Activated CD8-positive, alpha-beta T cell treated with anti-CD3 and anti-CD28 coated beads for 36 hours (primary cell): ENCODE data around the gene BIK. TPM values are rescaled to one million over a fixed set of nuclear protein-coding genes. Genes with fewer than 3 reads are reported as not detected.
"Not testable (repeated sequence)": the region's sequence is repeated elsewhere in the genome, so short reads cannot be mapped to it uniquely, and the experiment has no call there.

Experiments
- ATAC-seq: fragments of 200-7000 bp; cut with Tn5 transposase; one replicate; pipeline ENCODE4 v1.10.0; 2021; ENCODE audit warnings: mild to moderate bottlenecking, moderate library complexity
- CTCF ChIA-PET: fragments of 350-600 bp; sonication (Branson Sonifier 250); formaldehyde crosslinking; loops from one replicate; lab custom pipeline; 2021; ENCODE audit warnings: antibody characterized with exemption; lab: Charles Lee
- POLR2A ChIA-PET: fragments of 350-600 bp; sonication (Branson Sonifier 250); formaldehyde crosslinking; loops from one replicate; lab custom pipeline; 2021; ENCODE audit warnings: antibody characterized with exemption; lab: Charles Lee
- DNase-seq: peaks from one replicate; pipeline ENCODE4 v3.0.0-alpha.2; 2020
- H3K27ac Mint-ChIP-seq: one replicate; pipeline ENCODE4 v1.8.0; 2021; ENCODE audit warnings: mild to moderate bottlenecking, mixed read lengths
- H3K27me3 Mint-ChIP-seq: one replicate; pipeline ENCODE4 v1.8.0; 2021; ENCODE audit warnings: mixed read lengths
- H3K36me3 Mint-ChIP-seq: one replicate; pipeline ENCODE4 v1.8.0; 2021; ENCODE audit warnings: low read depth, mixed read lengths
- H3K4me1 Mint-ChIP-seq: one replicate; pipeline ENCODE4 v1.8.0; 2021; ENCODE audit warnings: low read depth, mixed read lengths
- H3K4me3 Mint-ChIP-seq: one replicate; pipeline ENCODE4 v1.8.0; 2021; ENCODE audit warnings: mild to moderate bottlenecking, moderate library complexity, mixed read lengths
- H3K9me3 Mint-ChIP-seq: one replicate; pipeline ENCODE4 v1.8.0; 2021; ENCODE audit warnings: mixed read lengths
- intact Hi-C: fragments of 100-400 bp; cut with micrococcal nuclease; formaldehyde crosslinking; loops from one replicate; pipeline ENCODE4 v1.10.0; 2022
- total RNA-seq, 2 experiments: library from RNA; stranded (reverse); gene quantifications; one replicate each; pipeline ENCODE4 v1.2.3, GENCODE V29; 2021
- TF ChIP-seq, protein P1 (sequence below): fragments of 200-600 bp; IDR thresholded peaks from one replicate; pipeline ENCODE4 v1.8.0; 2022; ENCODE audit warnings: antibody characterized with exemption, mild to moderate bottlenecking

BIK gene
- total RNA-seq, 2 experiments from 2014 or later, result 2.5 to 3.3 TPM

DNA sequence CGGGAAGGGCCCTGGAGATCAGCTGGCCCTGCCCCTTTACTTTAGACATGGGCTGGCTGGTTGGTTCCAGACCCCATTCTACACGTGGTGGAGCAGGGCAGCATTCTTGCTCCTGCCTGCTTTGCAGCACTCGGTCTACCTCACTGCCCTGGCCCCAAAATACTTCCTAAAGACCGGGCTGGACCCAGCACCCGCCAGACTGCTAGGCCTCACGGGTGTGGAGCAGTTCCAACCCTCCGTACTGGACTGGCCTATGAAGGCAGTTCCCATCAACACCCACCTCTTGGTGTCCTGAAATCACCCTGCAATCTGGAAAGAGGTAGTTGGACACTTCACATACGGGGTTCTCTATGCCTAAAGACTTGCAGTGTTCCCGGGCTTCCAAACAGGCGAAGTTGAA is 26.3 kb downstream of the BIK start:
- H3K36me3 Mint-ChIP-seq, result peaks cover 41% of the 10 kb centered on the region
- no peak overlapping the region for H3K4me3 Mint-ChIP-seq
- no peaks in the 10 kb centered on the region for H3K9me3 Mint-ChIP-seq
- ChIA-PET CTCF (interaction anchor here (1.1 to 1.4 kb wide), 2 partner anchors 9 to 27 kb away, joined by 3 read pairs; no protein-coding TSS in a partner anchor), POLR2A (no interaction called here)
- H3K27me3 Mint-ChIP-seq, result no peaks in the 10 kb centered on the region
- ATAC-seq (no peak), DNase-seq (no peak)
- TF ChIP-seq, protein P1, sequence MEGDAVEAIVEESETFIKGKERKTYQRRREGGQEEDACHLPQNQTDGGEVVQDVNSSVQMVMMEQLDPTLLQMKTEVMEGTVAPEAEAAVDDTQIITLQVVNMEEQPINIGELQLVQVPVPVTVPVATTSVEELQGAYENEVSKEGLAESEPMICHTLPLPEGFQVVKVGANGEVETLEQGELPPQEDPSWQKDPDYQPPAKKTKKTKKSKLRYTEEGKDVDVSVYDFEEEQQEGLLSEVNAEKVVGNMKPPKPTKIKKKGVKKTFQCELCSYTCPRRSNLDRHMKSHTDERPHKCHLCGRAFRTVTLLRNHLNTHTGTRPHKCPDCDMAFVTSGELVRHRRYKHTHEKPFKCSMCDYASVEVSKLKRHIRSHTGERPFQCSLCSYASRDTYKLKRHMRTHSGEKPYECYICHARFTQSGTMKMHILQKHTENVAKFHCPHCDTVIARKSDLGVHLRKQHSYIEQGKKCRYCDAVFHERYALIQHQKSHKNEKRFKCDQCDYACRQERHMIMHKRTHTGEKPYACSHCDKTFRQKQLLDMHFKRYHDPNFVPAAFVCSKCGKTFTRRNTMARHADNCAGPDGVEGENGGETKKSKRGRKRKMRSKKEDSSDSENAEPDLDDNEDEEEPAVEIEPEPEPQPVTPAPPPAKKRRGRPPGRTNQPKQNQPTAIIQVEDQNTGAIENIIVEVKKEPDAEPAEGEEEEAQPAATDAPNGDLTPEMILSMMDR, result no peak
- H3K4me1 Mint-ChIP-seq, result peaks cover 9% of the 10 kb centered on the region
- intact Hi-C loops, result no loop called here
- H3K27ac Mint-ChIP-seq, result no peak overlapping the region

DNA sequence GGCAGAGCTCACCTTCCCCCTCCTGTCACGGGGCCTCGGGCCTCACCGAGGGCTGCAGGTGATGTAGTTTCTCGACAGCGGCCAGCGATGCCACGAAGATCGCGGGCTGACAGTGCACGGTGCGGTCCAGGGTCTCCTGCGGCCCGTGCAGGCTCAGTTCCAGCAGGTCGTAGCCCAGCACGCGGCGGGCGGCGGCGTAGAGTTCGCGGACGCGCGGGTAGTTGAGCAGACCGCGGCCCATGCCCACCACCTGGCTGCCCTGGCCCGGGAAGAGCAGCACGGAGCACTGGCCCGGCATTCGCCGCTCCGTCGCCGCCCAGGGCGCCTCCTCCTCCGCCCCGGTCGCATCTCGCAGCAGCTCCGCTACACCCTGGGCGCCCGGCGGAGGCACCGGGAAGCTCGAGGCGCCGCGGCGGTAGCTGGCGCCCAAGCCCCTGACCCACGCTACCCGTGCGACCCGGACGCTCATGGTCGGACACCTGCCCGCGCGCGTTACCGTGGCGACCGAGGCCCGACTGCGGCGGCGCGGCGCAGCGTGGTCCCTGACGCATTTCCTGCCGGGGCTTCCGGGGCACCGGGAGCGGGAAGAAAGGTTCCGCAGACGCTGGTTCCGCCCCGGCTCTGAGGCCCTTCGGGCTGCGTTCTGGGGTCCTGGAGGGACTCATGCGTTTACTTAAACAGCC is 32.5 kb downstream of the BIK start, which contains the start of gene MCAT:
Gene MCAT (minus strand): TSS at position 519 of the 683 bp plus-strand sequence. CDS start 50 bp downstream, at position 469.
- TF ChIP-seq, protein P1, result no peak
- Mint-ChIP-seq H3K27me3 (no peaks in the 10 kb centered on the region), H3K4me3 (peak within 1 kb of the TSS; percentile 88), H3K9me3 (no peaks in the 10 kb centered on the region), H3K4me1 (peaks cover 20% of the 10 kb centered on the region), H3K27ac (peak within 1 kb of the TSS; percentile 89), H3K36me3 (peaks cover 17% of the 10 kb centered on the region)
- ChIA-PET POLR2A (interaction anchor here (0.9 to 1.5 kb wide), 3 partner anchors 12 to 43 kb away, joined by 3 to 5 read pairs (median 3); partner anchors contain the start of gene TTLL12), CTCF (no interaction called here)
- ATAC-seq (peak; percentile 90), DNase-seq (peak; percentile 77)
- intact Hi-C loops, result no loop called here

DNA sequence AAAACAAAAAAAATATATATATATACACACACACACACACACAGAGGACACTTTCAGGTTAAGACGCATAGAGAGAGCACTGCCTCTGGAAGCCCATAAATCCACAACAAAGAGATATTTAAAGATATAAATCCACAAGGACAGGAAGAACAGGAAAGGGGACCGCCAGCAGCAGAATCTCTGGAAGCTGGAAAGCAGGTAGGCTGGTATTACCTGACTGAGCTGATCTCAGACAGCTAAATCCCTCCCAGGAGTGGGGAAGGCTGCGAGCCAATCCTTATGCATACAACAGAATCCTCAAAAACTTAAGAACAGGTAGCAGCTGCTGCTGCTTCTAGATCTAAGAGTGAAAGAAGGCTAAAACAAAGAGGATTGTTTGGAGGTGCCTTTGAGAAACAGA is 34.4 kb downstream of the BIK start:
- TF ChIP-seq, protein P1, result no peak
- H3K36me3 Mint-ChIP-seq, result peaks cover 13% of the 10 kb centered on the region
- POLR2A ChIA-PET, result interaction anchor here (1.0 kb wide), 1 partner anchor 531 kb away, joined by 4 read pairs; the partner anchor contains the start of gene POLDIP3
- intact Hi-C loops, result no loop called here
- H3K9me3 Mint-ChIP-seq, result no peaks in the 10 kb centered on the region
- no peak overlapping the region for H3K27ac Mint-ChIP-seq
- H3K4me1 Mint-ChIP-seq, result peaks cover 26% of the 10 kb centered on the region
- CTCF ChIA-PET, result interaction anchor here (3.5 kb wide), 1 partner anchor 10 kb away, joined by 9 read pairs; no protein-coding TSS in a partner anchor
- H3K27me3 Mint-ChIP-seq, result no peaks in the 10 kb centered on the region
- ATAC-seq (no peak), DNase-seq (no peak)
- H3K4me3 Mint-ChIP-seq, result no peak overlapping the region

DNA sequence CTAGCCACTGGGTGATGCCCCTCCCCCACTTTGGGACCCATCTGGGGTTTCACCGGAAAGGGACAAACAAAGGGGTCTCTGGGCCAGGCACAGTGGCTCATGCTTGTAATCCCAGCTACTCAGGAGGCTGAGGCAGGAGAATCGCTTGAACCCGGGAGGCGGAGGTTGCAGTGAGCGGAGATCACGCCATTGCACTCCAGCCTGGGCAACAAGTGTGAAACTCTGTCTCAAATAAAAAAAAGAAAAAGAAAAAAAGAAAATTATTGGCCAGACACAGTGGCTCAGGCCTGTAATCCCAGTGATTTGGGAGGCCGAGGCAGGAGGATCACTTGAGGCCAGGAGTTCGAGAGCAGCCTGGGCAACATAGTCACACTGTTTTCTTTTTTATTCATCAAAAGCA is 34.8 kb downstream of the BIK start:
- ATAC-seq, H3K27ac Mint-ChIP-seq, H3K4me3 Mint-ChIP-seq, H3K36me3 Mint-ChIP-seq, DNase-seq, H3K9me3 Mint-ChIP-seq, intact Hi-C loops, H3K27me3 Mint-ChIP-seq: not testable (repeated sequence)
- ChIA-PET CTCF (interaction anchor here (3.5 kb wide), 1 partner anchor 11 kb away, joined by 9 read pairs; no protein-coding TSS in a partner anchor), POLR2A (interaction anchor here (0.7 to 1.0 kb wide), 2 partner anchors 40 to 531 kb away, joined by 3 to 4 read pairs; partner anchors contain the start of gene POLDIP3)
- peaks cover 22% of the 10 kb centered on the region for H3K4me1 Mint-ChIP-seq

DNA sequence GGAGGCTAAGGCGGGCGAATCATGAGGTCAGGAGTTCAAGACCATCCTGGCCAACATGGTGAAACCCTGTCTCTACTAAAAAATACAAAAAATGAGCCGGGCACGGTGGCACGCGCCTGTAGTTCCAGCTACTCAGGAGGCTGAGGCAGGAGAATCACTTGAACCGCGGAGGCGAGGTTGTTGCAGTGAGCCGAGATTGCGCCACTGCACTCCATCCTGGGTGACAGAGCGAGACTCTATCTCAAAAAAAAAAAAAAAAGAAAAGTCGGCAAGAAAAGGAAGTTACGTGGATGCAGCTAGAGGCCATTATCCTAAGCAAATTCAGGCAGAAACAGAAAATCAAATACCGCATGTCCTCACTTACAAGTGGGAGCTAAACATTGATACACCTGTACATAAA is 35.8 kb downstream of the BIK start:
- H3K27ac Mint-ChIP-seq, intact Hi-C loops, ATAC-seq, H3K9me3 Mint-ChIP-seq, H3K36me3 Mint-ChIP-seq, H3K4me3 Mint-ChIP-seq, POLR2A ChIA-PET, DNase-seq, H3K27me3 Mint-ChIP-seq: not testable (repeated sequence)
- CTCF ChIA-PET, result interaction anchor here (0.7 to 3.5 kb wide), 2 partner anchors 10 to 12 kb away, joined by 3 to 9 read pairs; no protein-coding TSS in a partner anchor
- H3K4me1 Mint-ChIP-seq, result peaks cover 24% of the 10 kb centered on the region

DNA sequence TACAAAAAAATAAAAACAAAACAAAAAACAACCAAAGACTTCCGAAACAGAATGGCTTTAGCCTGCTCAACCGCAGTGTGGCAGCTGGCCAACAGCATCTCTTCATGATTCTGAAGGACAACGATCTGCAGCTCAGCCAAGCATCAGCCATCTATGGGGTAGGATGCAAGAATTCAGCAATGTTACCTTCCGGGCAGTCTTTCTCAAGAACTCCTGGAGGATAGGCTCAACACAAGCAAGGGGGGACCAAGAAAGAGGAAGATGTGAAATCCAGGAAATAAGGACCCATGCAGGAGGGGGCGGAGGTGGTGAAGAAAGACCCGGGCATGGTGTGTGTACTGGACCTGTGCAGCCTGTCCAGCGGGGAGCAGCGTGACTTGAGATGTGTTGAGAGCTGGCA is 37.3 kb downstream of the BIK start:
- no peak for ATAC-seq
- intact Hi-C loops, result no loop called here

More for the DNA sequence above, 37.3 kb downstream of the BIK start:
- DNase-seq, result no peak
- H3K27ac Mint-ChIP-seq, result no peak overlapping the region
- no peaks in the 10 kb centered on the region for H3K36me3 Mint-ChIP-seq
- no peaks in the 10 kb centered on the region for H3K9me3 Mint-ChIP-seq
- TF ChIP-seq, protein P1, result no peak
- peaks cover 18% of the 10 kb centered on the region for H3K4me1 Mint-ChIP-seq
- H3K27me3 Mint-ChIP-seq, result no peaks in the 10 kb centered on the region
- ChIA-PET CTCF (no interaction called here), POLR2A (no interaction called here)
- H3K4me3 Mint-ChIP-seq, result no peak overlapping the region
